GM13976 (cell line): ENCODE data around the gene PPA1.
A peak's percentile ranks its signal among the peaks of the same experiment; 100 is the strongest.

ENCODE experiments used
- DNase-seq: peaks from one replicate; pipeline ENCODE4 v3.0.0; 2012; ENCODE audit warnings: low spot score
- CTCF ChIP-seq: IDR thresholded peaks from 2 replicates; pipeline ENCODE4 v1.5.1; 2012; ENCODE audit warnings: borderline replicate concordance, mild to moderate bottlenecking; ENCODE audit not compliant: insufficient read depth; ENCODE audit errors: extremely low read depth, missing control alignments, control extremely low read depth
- in situ Hi-C: fragments of 300-500 bp; cut with MboI; formaldehyde crosslinking; loops from one replicate; pipeline ENCODE4 v1.12.0; 2022; ENCODE audit warnings: low sequenced_read_pairs, mixed read lengths, inconsistent platforms; ENCODE audit not compliant: unreplicated experiment

PPA1 gene

GRCh38 chr10:70234668-70235447 lies 1.6 kb upstream of the PPA1 start:
- no peak for TF ChIP-seq CTCF
- in situ Hi-C loops = no loop called here
- no peak for DNase-seq

- no peak for DNase-seq
These were observed 691 bp upstream of the PPA1 start for GRCh38 chr10:70233939-70234300.

GRCh38 chr10:70232859-70233108 lies 445 bp downstream of the PPA1 start:
- DNase-seq = no peak
- no peak for TF ChIP-seq CTCF
- in situ Hi-C loops = no loop called here

More at GRCh38 chr10:70233939-70234300, 691 bp upstream of the PPA1 start:
- in situ Hi-C loops = no loop called here
- TF ChIP-seq CTCF = no peak

GRCh38 chr10:70232155-70232858 lies 922 bp downstream of the PPA1 start:
- in situ Hi-C loops = no loop called here
- DNase-seq = peak; percentile 43
- no peak for TF ChIP-seq CTCF

GRCh38 chr10:70228491-70228890 lies 4.7 kb downstream of the PPA1 start:
- in situ Hi-C loops = no loop called here

More at GRCh38 chr10:70228491-70228890, 4.7 kb downstream of the PPA1 start:
- no peak for DNase-seq
- no peak for TF ChIP-seq CTCF
